ENCODE data around the gene FAM90A26.
"Not testable (repeated sequence)": the region's sequence is repeated elsewhere in the genome, so short reads cannot be mapped to it uniquely, and the experiment has no call there.

DNA sequence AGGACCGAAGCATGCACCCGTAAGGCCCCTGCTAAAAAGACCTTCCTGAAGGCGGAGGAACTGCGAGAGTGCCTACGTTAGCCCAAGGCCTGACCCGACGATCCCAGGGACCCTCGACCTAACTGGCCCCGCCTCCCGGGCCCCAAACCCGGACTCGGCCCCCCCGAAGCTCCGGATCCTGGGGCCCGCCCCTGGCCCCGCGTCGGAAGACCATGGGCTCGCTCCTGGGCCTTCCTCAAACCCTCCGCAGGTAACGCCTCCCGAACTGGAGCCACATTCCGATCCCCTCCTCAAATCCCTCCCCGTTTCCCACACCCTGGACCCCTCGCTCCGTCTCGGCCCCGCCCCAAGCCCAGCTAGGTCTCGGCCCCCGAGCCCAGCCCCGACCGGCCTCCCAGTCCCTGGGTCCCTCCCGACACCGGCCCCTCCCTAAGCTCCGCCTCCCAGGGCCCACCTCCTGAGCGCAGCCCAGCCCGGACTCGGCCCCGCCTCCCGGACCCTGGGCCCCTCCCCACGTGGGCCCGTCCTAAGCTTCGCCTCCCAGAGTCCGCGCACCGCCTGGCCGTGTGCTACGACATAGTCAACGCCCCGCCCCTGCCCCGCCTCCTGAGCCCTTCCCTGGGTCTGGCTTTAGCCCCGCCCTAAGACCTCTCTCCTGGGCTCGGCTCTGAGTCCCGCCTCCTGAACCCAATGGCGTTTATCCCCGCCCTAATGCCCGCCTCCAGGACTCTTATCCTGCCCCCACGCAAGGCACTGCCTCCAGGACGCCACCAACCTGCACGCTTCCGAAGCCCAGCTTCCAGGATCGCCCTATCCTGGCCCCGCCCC, 17.8 kb upstream of the FAM90A26 start:
- TF ChIP-seq, protein P1, sequence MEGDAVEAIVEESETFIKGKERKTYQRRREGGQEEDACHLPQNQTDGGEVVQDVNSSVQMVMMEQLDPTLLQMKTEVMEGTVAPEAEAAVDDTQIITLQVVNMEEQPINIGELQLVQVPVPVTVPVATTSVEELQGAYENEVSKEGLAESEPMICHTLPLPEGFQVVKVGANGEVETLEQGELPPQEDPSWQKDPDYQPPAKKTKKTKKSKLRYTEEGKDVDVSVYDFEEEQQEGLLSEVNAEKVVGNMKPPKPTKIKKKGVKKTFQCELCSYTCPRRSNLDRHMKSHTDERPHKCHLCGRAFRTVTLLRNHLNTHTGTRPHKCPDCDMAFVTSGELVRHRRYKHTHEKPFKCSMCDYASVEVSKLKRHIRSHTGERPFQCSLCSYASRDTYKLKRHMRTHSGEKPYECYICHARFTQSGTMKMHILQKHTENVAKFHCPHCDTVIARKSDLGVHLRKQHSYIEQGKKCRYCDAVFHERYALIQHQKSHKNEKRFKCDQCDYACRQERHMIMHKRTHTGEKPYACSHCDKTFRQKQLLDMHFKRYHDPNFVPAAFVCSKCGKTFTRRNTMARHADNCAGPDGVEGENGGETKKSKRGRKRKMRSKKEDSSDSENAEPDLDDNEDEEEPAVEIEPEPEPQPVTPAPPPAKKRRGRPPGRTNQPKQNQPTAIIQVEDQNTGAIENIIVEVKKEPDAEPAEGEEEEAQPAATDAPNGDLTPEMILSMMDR (conservative IDR thresholded peaks at IDR 0.05; ENCODE audit: low read depth, low read length): not testable (repeated sequence)
- not testable (repeated sequence) for TF ChIP-seq CHD1 (IDR thresholded peaks at IDR 0.05; ENCODE audit: low read depth, low read length)
- TF ChIP-seq MAZ (IDR thresholded peaks at IDR 0.05; ENCODE audit: borderline replicate concordance, low read depth, low read length): peak; percentile 61; the same call in 1 of the 2 replicates

All from IMR-90 (cell line).